H1 (cell line): ENCODE measurements around the gene RNF123.
"Not testable (repeated sequence)": the region's sequence is repeated elsewhere in the genome, so short reads cannot be mapped to it uniquely, and the experiment has no call there.

Experiments
- ATF2 ChIP-seq: IDR thresholded peaks from 2 replicates; pipeline ENCODE4 v1.6.1; 2012; ENCODE audit warnings: low read length, inconsistent platforms
- CTCF ChIP-seq, 3 experiments: IDR thresholded peaks; 1 replicate in 2 of 3; 2 replicates in 1 of 3; pipeline versions ENCODE4 v1.5.1 to v1.6.1; 2011; ENCODE audit warnings: low read length in 3 of 3, mild to moderate bottlenecking in 3 of 3, inconsistent platforms in 2 of 3, low read depth in 1 of 3, moderate library complexity in 1 of 3; ENCODE audit not compliant: insufficient read depth in 1 of 3; ENCODE audit errors: control extremely low read depth in 1 of 3
- JUN ChIP-seq: IDR thresholded peaks from 2 replicates; pipeline ENCODE4 v1.6.1; 2011; ENCODE audit warnings: low read depth, mild to moderate bottlenecking, improper control_type of control experiment, low read length
- MAFK ChIP-seq: IDR thresholded peaks from 2 replicates; pipeline ENCODE4 v1.6.1; 2012; ENCODE audit warnings: low read depth, mild to moderate bottlenecking, improper control_type of control experiment, low read length
- MAX ChIP-seq: IDR thresholded peaks from 2 replicates; pipeline ENCODE4 v1.6.1; 2012; ENCODE audit warnings: inconsistent platforms
- POLR2A ChIP-seq, 2 experiments: IDR thresholded peaks; 1 replicate in 1 of 2; 2 replicates in 1 of 2; pipeline ENCODE4 v1.6.1; 2011; ENCODE audit warnings: low read depth in 2 of 2, low read length in 2 of 2, mild to moderate bottlenecking in 2 of 2; ENCODE audit errors: control extremely low read depth in 1 of 2
- SIN3A ChIP-seq, 2 experiments: IDR thresholded peaks in 1 of 2; conservative IDR thresholded peaks in 1 of 2; 2 replicates each; pipeline ENCODE4 v1.6.1; 2011 to 2012; ENCODE audit warnings: low read length in 2 of 2, improper control_type of control experiment in 1 of 2, low read depth in 1 of 2, mild to moderate bottlenecking in 1 of 2
- SP2 ChIP-seq: IDR thresholded peaks from 2 replicates; pipeline ENCODE4 v1.6.1; 2012; ENCODE audit warnings: mild to moderate bottlenecking, low read length, inconsistent platforms
- YY1 ChIP-seq: IDR thresholded peaks from 2 replicates; pipeline ENCODE4 v1.6.1; 2011; ENCODE audit warnings: low read depth, mild to moderate bottlenecking, low read length

- TF ChIP-seq CTCF (IDR thresholded peaks at IDR 0.05; ENCODE audit: control extremely low read depth in 1 of 3, insufficient read depth in 1 of 3, low read depth in 1 of 3, low read length in 3 of 3); JUN; POLR2A (IDR thresholded peaks at IDR 0.05; ENCODE audit: control extremely low read depth in 1 of 2, low read depth in 2 of 2, low read length in 2 of 2); SP2; ATF2; MAFK; MAX; SIN3A (conservative IDR thresholded peaks at IDR 0.05 in 1 of 2, IDR thresholded peaks at IDR 0.05 in 1 of 2; ENCODE audit: low read depth in 1 of 2, low read length in 2 of 2); YY1: not testable (repeated sequence)
Measured at GRCh38 chr3:49689908-49690624, 709 bp downstream of the RNF123 start.
